HEK293 (cell line): ENCODE measurements around the gene HOXA3.

ENCODE experiments used
- CTCF ChIP-seq: fragments of 450-650 bp; formaldehyde crosslinking; IDR thresholded peaks from 2 replicates; pipeline ENCODE4 v1.5.1; 2016; ENCODE audit warnings: missing biosample characterization, missing genetic modification characterization
- KLF1 ChIP-seq: fragments of 450-650 bp; formaldehyde crosslinking; IDR thresholded peaks from 2 replicates; pipeline ENCODE4 v1.5.1; 2016; ENCODE audit warnings: missing biosample characterization, missing genetic modification characterization
- PRDM1 ChIP-seq: fragments of 450-650 bp; formaldehyde crosslinking; IDR thresholded peaks from 2 replicates; pipeline ENCODE4; 2016; ENCODE audit warnings: missing biosample characterization, missing genetic modification characterization
- TCF7L2 ChIP-seq: IDR thresholded peaks from 2 replicates; pipeline ENCODE4 v1.6.1; 2011; ENCODE audit warnings: low read depth, mild to moderate bottlenecking, inconsistent platforms, low read length, moderate library complexity, borderline replicate concordance
- YY1 ChIP-seq: fragments of 450-650 bp; formaldehyde crosslinking; IDR thresholded peaks from 2 replicates; pipeline ENCODE4 v1.5.1; 2018; ENCODE audit warnings: missing biosample characterization, missing genetic modification characterization
- ZNF114 ChIP-seq: fragments of 450-650 bp; formaldehyde crosslinking; IDR thresholded peaks from 2 replicates; pipeline ENCODE4 v1.5.0; 2017; ENCODE audit warnings: missing biosample characterization, missing genetic modification characterization
- ZNF274 ChIP-seq, 2 experiments: fragments of 200-500 bp in 1 of 2; fragments of 450-650 bp in 1 of 2; sonication (Bioruptor generic) in 1 of 2; formaldehyde crosslinking in 1 of 2; IDR thresholded peaks; 2 replicates each; pipeline versions ENCODE4 v1.5.1 to v1.6.1; 2014 to 2016; ENCODE audit warnings: borderline replicate concordance in 1 of 2, inconsistent platforms in 1 of 2, low read length in 1 of 2, missing biosample characterization in 1 of 2, missing genetic modification characterization in 1 of 2
- ZNF530 ChIP-seq: fragments of 450-650 bp; formaldehyde crosslinking; IDR thresholded peaks from 2 replicates; pipeline ENCODE4 v1.5.1; 2016; ENCODE audit warnings: low read depth, missing biosample characterization, missing genetic modification characterization
- ZNF600 ChIP-seq: fragments of 450-650 bp; formaldehyde crosslinking; IDR thresholded peaks from 2 replicates; pipeline ENCODE4 v1.5.1; 2016; ENCODE audit warnings: missing biosample characterization, missing genetic modification characterization
- ZNF747 ChIP-seq: fragments of 450-650 bp; formaldehyde crosslinking; IDR thresholded peaks from 2 replicates; pipeline ENCODE4 v1.5.1; 2016; ENCODE audit warnings: missing biosample characterization, missing genetic modification characterization
- ZNF768 ChIP-seq: fragments of 450-650 bp; formaldehyde crosslinking; IDR thresholded peaks from 2 replicates; pipeline ENCODE4 v1.5.1; 2018; ENCODE audit warnings: missing biosample characterization, mild to moderate bottlenecking, missing genetic modification characterization
- TF ChIP-seq, protein P1 (sequence below): fragments of 450-650 bp; formaldehyde crosslinking; IDR thresholded peaks from 2 replicates; pipeline ENCODE4 v1.5.1; 2016; ENCODE audit warnings: missing biosample characterization, missing genetic modification characterization

- TF ChIP-seq ZNF747 (tag by site-specific recombination) (no peak), ZNF600 (no peak), CTCF (tag by site-specific recombination) (no peak), ZNF274 (IDR thresholded peaks at IDR 0.05; ENCODE audit: low read length) (no peak), ZNF274 (tag by site-specific recombination; IDR thresholded peaks at IDR 0.05; ENCODE audit: borderline replicate concordance) (no peak), PRDM1 (tag by site-specific recombination) (no peak), YY1 (tag by site-specific recombination) (no peak), KLF1 (tag by site-specific recombination) (no peak), ZNF114 (no peak), ZNF768 (no peak), ZNF530 (tag by site-specific recombination) (no peak), TCF7L2 (no peak)
- TF ChIP-seq, protein P1, sequence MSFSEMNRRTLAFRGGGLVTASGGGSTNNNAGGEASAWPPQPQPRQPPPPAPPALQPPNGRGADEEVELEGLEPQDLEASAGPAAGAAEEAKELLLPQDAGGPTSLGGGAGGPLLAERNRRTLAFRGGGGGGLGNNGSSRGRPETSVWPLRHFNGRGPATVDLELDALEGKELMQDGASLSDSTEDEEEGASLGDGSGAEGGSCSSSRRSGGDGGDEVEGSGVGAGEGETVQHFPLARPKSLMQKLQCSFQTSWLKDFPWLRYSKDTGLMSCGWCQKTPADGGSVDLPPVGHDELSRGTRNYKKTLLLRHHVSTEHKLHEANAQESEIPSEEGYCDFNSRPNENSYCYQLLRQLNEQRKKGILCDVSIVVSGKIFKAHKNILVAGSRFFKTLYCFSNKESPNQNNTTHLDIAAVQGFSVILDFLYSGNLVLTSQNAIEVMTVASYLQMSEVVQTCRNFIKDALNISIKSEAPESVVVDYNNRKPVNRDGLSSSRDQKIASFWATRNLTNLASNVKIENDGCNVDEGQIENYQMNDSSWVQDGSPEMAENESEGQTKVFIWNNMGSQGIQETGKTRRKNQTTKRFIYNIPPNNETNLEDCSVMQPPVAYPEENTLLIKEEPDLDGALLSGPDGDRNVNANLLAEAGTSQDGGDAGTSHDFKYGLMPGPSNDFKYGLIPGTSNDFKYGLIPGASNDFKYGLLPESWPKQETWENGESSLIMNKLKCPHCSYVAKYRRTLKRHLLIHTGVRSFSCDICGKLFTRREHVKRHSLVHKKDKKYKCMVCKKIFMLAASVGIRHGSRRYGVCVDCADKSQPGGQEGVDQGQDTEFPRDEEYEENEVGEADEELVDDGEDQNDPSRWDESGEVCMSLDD = no peak
Observed at GRCh38 chr7:27079234-27079975, 73.0 kb downstream of the HOXA3 start.
